Middle frontal gyrus (tissue), 1 donor: ENCODE data around the gene GREB1L.
"Not testable (repeated sequence)": the region's sequence is repeated elsewhere in the genome, so short reads cannot be mapped to it uniquely, and the experiment has no call there.

Experiments used
- DNase-seq: peaks from one replicate; pipeline ENCODE4 v3.0.0-alpha.2; 2015; ENCODE audit warnings: low spot score; ENCODE audit errors: extremely low spot score

GREB1L gene

GRCh38 chr18:21363348-21363747 is 121.3 kb downstream of the GREB1L start:
- DNase-seq: no peak

- DNase-seq: no peak
These were observed 122.4 kb downstream of the GREB1L start for GRCh38 chr18:21364471-21364870.

GRCh38 chr18:21366896-21367295 is 124.9 kb downstream of the GREB1L start:
- no peak for DNase-seq

- DNase-seq: no peak
These were observed 127.1 kb downstream of the GREB1L start for GRCh38 chr18:21369146-21369545.

GRCh38 chr18:21369597-21369996 is 127.6 kb downstream of the GREB1L start:
- not testable (repeated sequence) for DNase-seq

- DNase-seq: no peak
These were observed 141.0 kb downstream of the GREB1L start for GRCh38 chr18:21383031-21383430.

- DNase-seq: no peak
These were observed 144.7 kb downstream of the GREB1L start for GRCh38 chr18:21386523-21387240.

- no peak for DNase-seq
These were observed 145.9 kb downstream of the GREB1L start for GRCh38 chr18:21387886-21388285.

- DNase-seq: no peak
These were observed 147.3 kb downstream of the GREB1L start for GRCh38 chr18:21389283-21389682.

- DNase-seq: no peak
These were observed 147.9 kb downstream of the GREB1L start for GRCh38 chr18:21389903-21390302.

- no peak for DNase-seq
These were observed 149.1 kb downstream of the GREB1L start for GRCh38 chr18:21391074-21391673.

GRCh38 chr18:21393986-21394385 is 152.0 kb downstream of the GREB1L start:
- DNase-seq: no peak

GRCh38 chr18:21398121-21398520 is 156.1 kb downstream of the GREB1L start:
- no peak for DNase-seq

- DNase-seq: no peak
These were observed 160.2 kb downstream of the GREB1L start for GRCh38 chr18:21402272-21402671.

- no peak for DNase-seq
These were observed 162.4 kb downstream of the GREB1L start for GRCh38 chr18:21404426-21404825.

- DNase-seq: no peak
These were observed 164.1 kb downstream of the GREB1L start for GRCh38 chr18:21406116-21406515.

- DNase-seq: no peak
These were observed 166.6 kb downstream of the GREB1L start for GRCh38 chr18:21408681-21409080.

- DNase-seq: no peak
These were observed 191.4 kb downstream of the GREB1L start for GRCh38 chr18:21433436-21433835.

GRCh38 chr18:21439431-21439846 is 197.4 kb downstream of the GREB1L start:
- no peak for DNase-seq

- no peak for DNase-seq
These were observed 199.6 kb downstream of the GREB1L start for GRCh38 chr18:21441670-21442069.

- no peak for DNase-seq
These were observed 201.9 kb downstream of the GREB1L start for GRCh38 chr18:21443776-21444464.

GRCh38 chr18:21444465-21445212 is 202.6 kb downstream of the GREB1L start:
- DNase-seq: no peak
